ENCODE data around the gene TSPAN6. TPM values are rescaled to one million over a fixed set of nuclear protein-coding genes. Genes with fewer than 3 reads are reported as not detected.

The TSPAN6 gene
- total and polyA plus RNA-seq, 12 donors, result 12.5 to 70.4 (median 26.2) TPM

DNA sequence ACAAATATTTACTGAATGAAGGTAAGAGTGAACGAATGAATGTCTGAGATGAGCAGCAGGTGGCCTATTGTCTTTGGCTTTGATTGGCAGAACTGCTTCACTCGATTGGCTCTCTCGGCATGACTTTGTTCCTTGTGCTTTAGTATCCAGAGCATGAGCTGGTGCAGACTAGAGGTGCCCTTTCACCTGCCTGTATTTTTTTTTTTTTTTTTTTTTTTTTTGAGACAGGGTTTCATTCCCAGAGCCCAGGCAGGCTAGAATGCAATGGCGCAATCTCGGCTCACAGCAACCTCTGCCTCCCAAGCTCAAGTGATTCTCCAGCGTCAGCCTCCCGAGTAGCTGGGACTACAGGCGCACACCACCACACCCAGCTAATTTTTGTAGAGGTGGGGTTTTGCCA is 46.3 kb upstream of the TSPAN6 start:
- Histone ChIP-seq H3K4me1 (replicated peaks in 1 of 2) (no peaks in the 10 kb centered on the region), H3K4me3 (no peak overlapping the region), H3K27ac (no peak overlapping the region), H3K27me3 (peaks cover 6% of the 10 kb centered on the region), H3K36me3 (replicated peaks in 1 of 2) (no peaks in the 10 kb centered on the region), H3K9me3 (replicated peaks in 1 of 3) (no peaks in the 10 kb centered on the region)
- TF ChIP-seq, protein P1, sequence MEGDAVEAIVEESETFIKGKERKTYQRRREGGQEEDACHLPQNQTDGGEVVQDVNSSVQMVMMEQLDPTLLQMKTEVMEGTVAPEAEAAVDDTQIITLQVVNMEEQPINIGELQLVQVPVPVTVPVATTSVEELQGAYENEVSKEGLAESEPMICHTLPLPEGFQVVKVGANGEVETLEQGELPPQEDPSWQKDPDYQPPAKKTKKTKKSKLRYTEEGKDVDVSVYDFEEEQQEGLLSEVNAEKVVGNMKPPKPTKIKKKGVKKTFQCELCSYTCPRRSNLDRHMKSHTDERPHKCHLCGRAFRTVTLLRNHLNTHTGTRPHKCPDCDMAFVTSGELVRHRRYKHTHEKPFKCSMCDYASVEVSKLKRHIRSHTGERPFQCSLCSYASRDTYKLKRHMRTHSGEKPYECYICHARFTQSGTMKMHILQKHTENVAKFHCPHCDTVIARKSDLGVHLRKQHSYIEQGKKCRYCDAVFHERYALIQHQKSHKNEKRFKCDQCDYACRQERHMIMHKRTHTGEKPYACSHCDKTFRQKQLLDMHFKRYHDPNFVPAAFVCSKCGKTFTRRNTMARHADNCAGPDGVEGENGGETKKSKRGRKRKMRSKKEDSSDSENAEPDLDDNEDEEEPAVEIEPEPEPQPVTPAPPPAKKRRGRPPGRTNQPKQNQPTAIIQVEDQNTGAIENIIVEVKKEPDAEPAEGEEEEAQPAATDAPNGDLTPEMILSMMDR (IDR thresholded peaks at IDR 0.05), result no peak
- TF ChIP-seq POLR2A (IDR thresholded peaks at IDR 0.05), result no peak
- WGBS, 4 donors, result 77 to 91% (median 85%) methylated on average over 7 to 8 of the region's 8 CpGs
- intact Hi-C loops (cut with DNase I), result loop anchor here in 1 of 2 donors (10.0 kb wide), 1 partner anchor 82 kb away; no protein-coding TSS in a partner anchor
- no peak for DNase-seq

DNA sequence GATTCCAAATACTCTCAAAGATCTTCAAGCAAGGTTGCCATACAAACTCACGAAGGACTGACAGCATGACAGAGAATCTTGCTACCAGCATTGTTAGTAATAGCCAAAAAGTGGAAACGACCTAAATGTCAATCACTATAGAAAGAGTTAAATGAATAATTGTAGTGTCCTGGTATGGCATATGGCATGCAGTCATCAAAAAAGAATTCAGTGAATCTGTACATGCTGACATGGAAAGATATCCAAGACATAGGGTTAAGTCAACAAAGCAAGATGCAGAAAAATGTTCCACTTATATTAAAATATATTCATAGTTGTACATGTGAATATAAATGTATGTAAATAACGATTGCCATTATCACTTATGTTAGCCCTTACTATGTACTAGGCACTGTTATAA is 45.0 kb upstream of the TSPAN6 start:
- Histone ChIP-seq H3K36me3 (replicated peaks in 1 of 2) (no peaks in the 10 kb centered on the region), H3K27ac (no peak overlapping the region), H3K4me3 (no peak overlapping the region), H3K27me3 (peaks cover 6% of the 10 kb centered on the region), H3K9me3 (replicated peaks in 1 of 3) (no peaks in the 10 kb centered on the region), H3K4me1 (replicated peaks in 1 of 2) (no peaks in the 10 kb centered on the region)
- DNase-seq, result no peak
- WGBS, 4 donors, result 47 to 89% (median 67%) methylated on average over 3 of the region's 3 CpGs
- intact Hi-C loops (cut with DNase I), result loop anchor here in 1 of 2 donors (10.0 kb wide), 1 partner anchor 83 kb away; no protein-coding TSS in a partner anchor
- TF ChIP-seq POLR2A (IDR thresholded peaks at IDR 0.05), result no peak
- TF ChIP-seq, protein P1 (IDR thresholded peaks at IDR 0.05), result no peak

DNA sequence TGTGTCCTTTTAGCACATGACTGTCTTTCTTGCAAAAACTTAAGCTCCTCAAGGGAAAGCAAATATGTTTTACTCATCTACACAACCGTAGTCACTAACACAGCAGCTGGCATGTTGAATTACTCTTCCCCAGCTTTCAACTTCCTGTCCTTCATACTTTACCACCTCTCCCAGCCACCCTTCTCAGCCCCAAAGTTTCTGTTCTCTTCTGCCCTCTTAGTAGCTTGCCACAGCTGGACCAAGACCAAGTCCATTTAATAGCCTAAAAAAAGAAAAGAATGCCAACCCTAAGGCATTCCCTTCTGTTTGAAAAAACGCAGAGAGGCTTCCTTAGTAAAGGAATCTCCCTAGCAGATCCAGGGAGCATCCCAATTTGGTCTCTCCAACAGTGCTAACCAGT is 44.1 kb upstream of the TSPAN6 start:
- no peaks in the 10 kb centered on the region for H3K9me3 ChIP-seq (replicated peaks in 1 of 3)
- TF ChIP-seq, protein P1 (IDR thresholded peaks at IDR 0.05), result no peak
- TF ChIP-seq POLR2A (IDR thresholded peaks at IDR 0.05), result no peak
- no peak overlapping the region for H3K27ac ChIP-seq
- intact Hi-C loops (cut with DNase I), result loop anchor here in 1 of 2 donors (10.0 kb wide), 1 partner anchor 84 kb away; no protein-coding TSS in a partner anchor
- DNase-seq, result no peak
- no peaks in the 10 kb centered on the region for H3K4me1 ChIP-seq (replicated peaks in 1 of 2)
- no peaks in the 10 kb centered on the region for H3K36me3 ChIP-seq (replicated peaks in 1 of 2)
- WGBS, 4 donors, result 41 to 52% (median 48%) methylated on average over 2 of the region's 2 CpGs
- no peak overlapping the region for H3K4me3 ChIP-seq
- peaks cover 6% of the 10 kb centered on the region for H3K27me3 ChIP-seq

DNA sequence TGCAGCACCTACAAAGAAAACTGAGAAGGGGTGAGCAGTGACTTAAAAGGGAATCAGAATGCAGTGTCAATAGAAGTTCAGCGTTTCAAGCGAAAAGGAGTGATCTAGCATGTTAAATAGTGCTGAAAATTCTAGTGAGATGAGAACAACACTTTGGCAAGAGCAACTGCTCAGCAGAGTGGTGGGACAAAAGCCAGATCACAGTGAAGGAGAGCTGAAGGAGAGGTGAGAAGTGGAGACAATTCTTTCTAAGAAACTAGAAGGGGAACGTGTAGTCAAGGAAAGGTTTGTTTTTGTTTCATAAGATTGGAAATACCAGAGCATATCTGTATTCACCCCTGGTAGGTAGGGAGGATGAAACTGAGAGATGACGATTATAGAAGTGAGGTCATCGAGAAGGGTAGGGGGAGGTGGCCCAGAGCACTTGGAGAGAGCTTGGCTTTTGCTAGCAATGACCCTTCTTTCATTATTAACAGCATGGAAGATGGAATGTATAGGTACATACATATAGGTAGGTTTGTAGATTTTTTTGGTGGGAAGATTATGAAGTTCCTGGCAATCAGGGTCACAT is 41.1 kb upstream of the TSPAN6 start:
- Histone ChIP-seq H3K27me3 (peaks cover 6% of the 10 kb centered on the region), H3K4me3 (no peak overlapping the region), H3K27ac (no peak overlapping the region), H3K36me3 (replicated peaks in 1 of 2) (no peaks in the 10 kb centered on the region), H3K4me1 (replicated peaks in 1 of 2) (no peaks in the 10 kb centered on the region), H3K9me3 (replicated peaks in 1 of 3) (no peaks in the 10 kb centered on the region)
- intact Hi-C loops (cut with DNase I), result no loop called here
- 61 to 72% (median 62%) methylated on average over 5 of the region's 5 CpGs for WGBS, 4 donors
- no peak for TF ChIP-seq POLR2A (IDR thresholded peaks at IDR 0.05)
- TF ChIP-seq, protein P1 (IDR thresholded peaks at IDR 0.05), result no peak
- DNase-seq, result no peak

All from adrenal gland (tissue), 12 donors.